ENCODE results near the gene MMAB.

Gene MMAB

DNA sequence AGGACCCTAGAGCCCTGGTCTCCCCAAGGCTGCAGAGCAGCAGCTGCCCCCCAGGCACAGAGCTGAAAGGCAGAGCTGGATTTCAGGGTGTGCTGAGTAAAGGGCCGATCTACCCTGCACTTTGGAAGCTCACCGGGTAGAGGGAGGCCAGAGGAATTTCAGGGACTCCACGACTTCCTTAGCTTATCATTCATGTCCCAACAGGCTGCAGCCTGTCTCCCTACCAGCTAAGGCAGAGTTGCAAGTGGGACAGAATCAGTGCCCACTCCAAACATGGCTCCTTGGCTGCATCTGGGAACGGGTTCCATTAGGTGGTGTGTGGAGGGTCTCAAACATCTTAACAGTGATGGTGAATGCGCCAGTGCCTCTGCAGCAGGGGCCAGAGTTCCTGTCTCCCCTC lies 27.5 kb downstream of the MMAB start:
- no peak overlapping the region for H3K4me3 ChIP-seq (ENCODE audit: low read depth, low read length)
- TF ChIP-seq, protein P1, sequence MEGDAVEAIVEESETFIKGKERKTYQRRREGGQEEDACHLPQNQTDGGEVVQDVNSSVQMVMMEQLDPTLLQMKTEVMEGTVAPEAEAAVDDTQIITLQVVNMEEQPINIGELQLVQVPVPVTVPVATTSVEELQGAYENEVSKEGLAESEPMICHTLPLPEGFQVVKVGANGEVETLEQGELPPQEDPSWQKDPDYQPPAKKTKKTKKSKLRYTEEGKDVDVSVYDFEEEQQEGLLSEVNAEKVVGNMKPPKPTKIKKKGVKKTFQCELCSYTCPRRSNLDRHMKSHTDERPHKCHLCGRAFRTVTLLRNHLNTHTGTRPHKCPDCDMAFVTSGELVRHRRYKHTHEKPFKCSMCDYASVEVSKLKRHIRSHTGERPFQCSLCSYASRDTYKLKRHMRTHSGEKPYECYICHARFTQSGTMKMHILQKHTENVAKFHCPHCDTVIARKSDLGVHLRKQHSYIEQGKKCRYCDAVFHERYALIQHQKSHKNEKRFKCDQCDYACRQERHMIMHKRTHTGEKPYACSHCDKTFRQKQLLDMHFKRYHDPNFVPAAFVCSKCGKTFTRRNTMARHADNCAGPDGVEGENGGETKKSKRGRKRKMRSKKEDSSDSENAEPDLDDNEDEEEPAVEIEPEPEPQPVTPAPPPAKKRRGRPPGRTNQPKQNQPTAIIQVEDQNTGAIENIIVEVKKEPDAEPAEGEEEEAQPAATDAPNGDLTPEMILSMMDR (IDR thresholded peaks at IDR 0.05; ENCODE audit: control insufficient read depth, extremely low read depth, insufficient read depth) = no peak
- DNase-seq (ENCODE audit: low read depth) = no peak

DNA sequence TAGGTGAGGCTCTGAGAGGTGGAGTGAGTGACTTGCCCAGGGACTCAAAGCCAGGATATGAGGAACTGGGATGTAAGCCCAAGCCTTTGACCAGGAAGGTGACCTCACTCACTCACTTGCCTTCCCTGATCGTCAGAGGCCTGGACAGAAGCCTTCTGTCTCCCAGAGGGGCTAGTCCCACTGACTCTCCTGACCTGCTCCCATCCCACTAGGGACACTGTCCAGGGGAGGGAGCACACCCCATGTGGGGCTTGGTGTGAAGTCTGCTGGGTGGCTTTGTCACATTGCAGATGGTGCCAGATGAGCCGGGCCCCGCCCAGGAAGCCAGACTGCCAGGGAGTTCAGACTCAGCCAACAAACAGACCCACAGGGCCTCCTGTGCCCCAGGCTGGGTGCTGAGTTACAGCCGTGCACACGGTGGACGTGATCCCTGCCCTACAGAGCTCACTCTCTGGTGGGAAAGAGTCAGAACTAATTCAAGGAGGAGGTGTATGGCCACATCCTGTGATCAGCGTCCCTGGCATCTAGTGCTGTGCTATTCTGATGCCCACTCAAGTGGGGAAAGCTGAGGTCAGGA lies 28.3 kb downstream of the MMAB start:
- TF ChIP-seq, protein P1 (IDR thresholded peaks at IDR 0.05; ENCODE audit: control insufficient read depth, extremely low read depth, insufficient read depth) = no peak
- DNase-seq (ENCODE audit: low read depth) = peak; percentile 57
- no peak overlapping the region for H3K4me3 ChIP-seq (ENCODE audit: low read depth, low read length)

DNA sequence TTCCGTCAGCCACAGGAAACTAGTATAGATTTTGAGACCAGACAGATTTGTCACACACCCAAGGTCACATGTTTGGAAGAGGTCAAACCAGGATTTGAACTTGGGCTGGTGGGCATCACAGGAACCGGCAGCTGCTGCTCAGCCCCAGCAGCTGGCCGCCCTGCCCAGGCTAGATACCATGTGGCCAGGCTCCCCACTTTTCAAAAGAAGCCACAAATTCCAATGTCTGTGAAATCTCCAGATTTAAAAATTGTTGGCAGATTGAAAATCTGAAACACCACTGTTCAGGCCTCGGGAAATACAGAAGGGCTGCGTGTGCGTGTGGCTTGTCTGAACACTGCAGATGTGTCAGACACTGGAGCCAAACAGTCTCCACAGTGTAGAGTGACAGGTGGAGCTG lies 30.4 kb downstream of the MMAB start:
- DNase-seq (ENCODE audit: low read depth) = no peak
- no peak overlapping the region for H3K4me3 ChIP-seq (ENCODE audit: low read depth, low read length)
- TF ChIP-seq, protein P1 (IDR thresholded peaks at IDR 0.05; ENCODE audit: control insufficient read depth, extremely low read depth, insufficient read depth) = no peak

DNA sequence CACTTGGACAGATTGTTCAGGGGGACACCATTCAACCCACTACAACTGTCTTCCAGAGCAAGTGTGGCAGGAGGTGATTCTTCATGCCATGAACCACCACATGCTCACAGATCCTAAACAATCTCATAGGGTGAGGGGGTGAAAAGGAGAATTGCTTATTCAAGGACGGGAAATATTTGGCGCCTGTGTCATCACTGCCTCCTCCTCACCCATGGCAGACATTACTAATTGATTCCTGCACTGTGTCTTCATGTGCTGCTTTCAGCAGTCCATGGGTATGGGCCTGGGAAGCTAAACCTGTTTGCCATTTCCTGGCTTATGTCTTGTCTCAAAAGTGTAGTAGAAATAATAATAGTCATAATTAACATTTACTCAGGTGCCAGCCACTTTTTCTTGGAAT lies 31.3 kb downstream of the MMAB start:
- DNase-seq (ENCODE audit: low read depth) = no peak
- no peak overlapping the region for H3K4me3 ChIP-seq (ENCODE audit: low read depth, low read length)
- TF ChIP-seq, protein P1 (IDR thresholded peaks at IDR 0.05; ENCODE audit: control insufficient read depth, extremely low read depth, insufficient read depth) = no peak

DNA sequence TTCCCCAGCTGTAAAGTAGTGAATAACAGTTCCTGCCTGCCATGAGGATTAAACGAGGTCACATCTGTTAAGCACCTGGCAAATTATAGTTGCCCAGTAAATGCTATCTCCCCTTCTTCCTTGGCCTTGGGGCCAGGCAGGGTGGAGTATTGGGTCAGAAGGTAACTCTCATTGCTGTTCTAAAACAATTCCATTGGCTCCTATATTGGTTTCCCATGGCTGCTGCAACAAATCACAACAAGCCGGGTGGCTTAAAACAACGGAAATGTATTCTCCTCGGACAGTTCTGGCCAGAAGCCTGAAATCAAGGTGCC lies 31.9 kb downstream of the MMAB start:
- no peak overlapping the region for H3K4me3 ChIP-seq (ENCODE audit: low read depth, low read length)
- DNase-seq (ENCODE audit: low read depth) = no peak
- TF ChIP-seq, protein P1 (IDR thresholded peaks at IDR 0.05; ENCODE audit: control insufficient read depth, extremely low read depth, insufficient read depth) = no peak

DNA sequence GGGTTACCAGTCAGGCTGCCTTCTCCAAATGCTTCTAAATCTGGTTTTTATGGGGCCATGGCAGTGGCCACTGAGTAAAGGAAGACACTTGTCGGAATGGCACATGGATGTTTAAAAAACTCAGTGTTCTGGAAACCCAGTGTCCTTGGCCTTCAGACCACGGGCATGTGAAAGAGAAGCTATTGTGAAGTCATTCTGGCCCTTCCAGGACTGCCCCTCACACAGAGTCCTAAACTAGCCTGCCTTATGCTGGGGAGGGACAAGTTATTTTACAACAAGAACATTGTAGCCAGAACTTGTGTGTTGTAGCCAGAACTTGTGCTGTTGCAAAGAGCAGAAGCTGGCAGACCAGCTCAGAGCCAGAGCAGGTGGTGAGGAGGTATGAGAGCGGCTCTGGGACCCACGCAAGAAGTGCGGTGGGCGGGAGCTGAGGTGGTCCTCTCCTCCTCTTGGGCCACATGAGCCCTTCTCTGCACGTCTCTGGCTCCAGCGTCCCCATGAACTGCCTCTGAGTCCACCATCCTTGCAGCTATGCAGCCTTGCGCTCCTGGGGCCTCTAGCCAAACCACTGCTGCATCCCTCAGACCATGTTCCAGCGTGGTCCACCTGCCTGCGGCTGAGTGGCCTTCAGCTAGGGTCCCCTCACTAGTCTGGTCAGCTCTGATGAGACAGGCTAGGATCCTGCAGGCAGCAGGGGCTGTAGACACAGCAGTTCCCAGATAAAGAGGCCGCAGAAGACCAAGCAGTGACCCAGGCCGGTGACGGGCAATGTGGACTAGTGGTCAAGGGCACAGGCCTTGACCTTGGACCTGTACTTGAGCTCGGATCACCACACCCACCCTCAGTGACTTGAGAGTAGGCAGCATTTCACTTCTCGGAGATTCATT lies 32.5 kb downstream of the MMAB start:
- DNase-seq (ENCODE audit: low read depth) = no peak
- H3K4me3 ChIP-seq (ENCODE audit: low read depth, low read length) = no peak overlapping the region
- TF ChIP-seq, protein P1 (IDR thresholded peaks at IDR 0.05; ENCODE audit: control insufficient read depth, extremely low read depth, insufficient read depth) = no peak
